Measurements from ENCODE around the gene GRIK1. TPM values are rescaled to one million over a fixed set of nuclear protein-coding genes. Genes with fewer than 3 reads are reported as not detected.

The GRIK1 gene
- total RNA-seq, 4 donors from 2014 or later: 0.44 to 4.1 (median 2.6) TPM

- Histone ChIP-seq H3K27ac (no peak overlapping the region), H3K36me3 (no peaks in the 10 kb centered on the region), H3K27me3 (no peaks in the 10 kb centered on the region), H3K4me1 (peaks cover 0 to 6% (median 3%) of the 10 kb centered on the region in 4 donors), H3K4me3 (no peak overlapping the region), H3K9me3 (no peaks in the 10 kb centered on the region)
- WGBS, 2 donors: 77 to 91% methylated on average over 3 of the region's 3 CpGs
- no peak for DNase-seq (ENCODE audit: low spot score in 2 of 2)
- TF ChIP-seq EP300 (IDR thresholded peaks at IDR 0.05): no peak
- no peak for TF ChIP-seq CTCF (IDR thresholded peaks at IDR 0.05)
Measured at GRCh38 chr21:29749223-29749622, 190.6 kb downstream of the GRIK1 start.

GRCh38 chr21:29748391-29749167 is 191.2 kb downstream of the GRIK1 start:
- TF ChIP-seq CTCF (IDR thresholded peaks at IDR 0.05) (no peak), POLR2A (IDR thresholded peaks at IDR 0.05) (no peak), EP300 (IDR thresholded peaks at IDR 0.05) (no peak)
- H3K9me3 ChIP-seq: no peaks in the 10 kb centered on the region
- no peak overlapping the region for H3K27ac ChIP-seq
- H3K27me3 ChIP-seq: no peaks in the 10 kb centered on the region
- H3K4me3 ChIP-seq: no peak overlapping the region
- H3K36me3 ChIP-seq: no peaks in the 10 kb centered on the region
- DNase-seq (ENCODE audit: low spot score in 2 of 2): no peak
- WGBS, 2 donors: 36 to 48% methylated on average over 8 of the region's 8 CpGs
- peaks cover 0 to 6% (median 3%) of the 10 kb centered on the region in 4 donors for H3K4me1 ChIP-seq

GRCh38 chr21:29741761-29742160 is 198.0 kb downstream of the GRIK1 start:
- DNase-seq (ENCODE audit: low spot score in 2 of 2): no peak
- 33 to 49% methylated on average over 2 of the region's 2 CpGs for WGBS, 2 donors
- H3K27me3 ChIP-seq: no peaks in the 10 kb centered on the region
- no peaks in the 10 kb centered on the region for H3K9me3 ChIP-seq
- H3K27ac ChIP-seq: no peak overlapping the region
- no peak overlapping the region for H3K4me3 ChIP-seq
- peaks cover 0 to 7% (median 2%) of the 10 kb centered on the region in 4 donors for H3K4me1 ChIP-seq
- no peak for TF ChIP-seq POLR2A (IDR thresholded peaks at IDR 0.05)
- TF ChIP-seq CTCF (IDR thresholded peaks at IDR 0.05): no peak
- no peak for TF ChIP-seq EP300 (IDR thresholded peaks at IDR 0.05)
- H3K36me3 ChIP-seq: no peaks in the 10 kb centered on the region

GRCh38 chr21:29739176-29739575 is 200.6 kb downstream of the GRIK1 start:
- no peak for TF ChIP-seq POLR2A (IDR thresholded peaks at IDR 0.05)
- no peak for TF ChIP-seq EP300 (IDR thresholded peaks at IDR 0.05)
- no peak for TF ChIP-seq CTCF (IDR thresholded peaks at IDR 0.05)
- no peaks in the 10 kb centered on the region for H3K36me3 ChIP-seq
- no peak for DNase-seq (ENCODE audit: low spot score in 2 of 2)
- H3K4me1 ChIP-seq: peaks cover 0 to 7% (median 2%) of the 10 kb centered on the region in 4 donors
- H3K9me3 ChIP-seq: no peaks in the 10 kb centered on the region
- 70 to 74% methylated on average over 1 of the region's 1 CpG for WGBS, 2 donors
- no peak overlapping the region for H3K4me3 ChIP-seq
- no peaks in the 10 kb centered on the region for H3K27me3 ChIP-seq
- H3K27ac ChIP-seq: no peak overlapping the region

GRCh38 chr21:29738730-29739129 is 201.1 kb downstream of the GRIK1 start:
- no peak for TF ChIP-seq CTCF (IDR thresholded peaks at IDR 0.05)
- TF ChIP-seq EP300 (IDR thresholded peaks at IDR 0.05): no peak
- TF ChIP-seq POLR2A (IDR thresholded peaks at IDR 0.05): no peak
- no peaks in the 10 kb centered on the region for H3K27me3 ChIP-seq
- no peaks in the 10 kb centered on the region for H3K9me3 ChIP-seq
- WGBS, 2 donors: 63 to 72% methylated on average over 1 of the region's 1 CpG
- no peak overlapping the region for H3K27ac ChIP-seq
- DNase-seq (ENCODE audit: low spot score in 2 of 2): no peak
- no peaks in the 10 kb centered on the region for H3K36me3 ChIP-seq
- no peak overlapping the region for H3K4me3 ChIP-seq
- H3K4me1 ChIP-seq: peaks cover 0 to 7% (median 2%) of the 10 kb centered on the region in 4 donors

Data from tibial nerve (tissue), 4 donors.